Astrocyte (in vitro differentiated cells and primary cell): ENCODE results near the gene CYB5A. TPM values are rescaled to one million over a fixed set of nuclear protein-coding genes. Genes with fewer than 3 reads are reported as not detected.

Experiments used
- DNase-seq: peaks from one replicate; pipeline ENCODE4 v3.0.0-alpha.2; 2010; ENCODE audit warnings: low read depth
- FAIRE-seq: peaks from 2 replicates; lab custom pipeline; 2011; peaks lifted over from hg19 to GRCh38; lab: Jason Lieb, UNC
- H2AFZ ChIP-seq: 2 replicates; pipeline ENCODE4 v1.6.0; 2012; ENCODE audit warnings: low read depth, low read length, inconsistent platforms
- H3K27ac ChIP-seq: 2 replicates; pipeline ENCODE4 v1.5.1; 2011; ENCODE audit warnings: low read depth, low read length, inconsistent platforms
- H3K27me3 ChIP-seq: 2 replicates; pipeline ENCODE4 v1.6.0; 2011; ENCODE audit warnings: low read length, inconsistent platforms; ENCODE audit not compliant: insufficient read depth
- H3K36me3 ChIP-seq: 2 replicates; pipeline ENCODE4 v1.5.1; 2011; ENCODE audit warnings: low read length, inconsistent platforms; ENCODE audit not compliant: insufficient read depth
- H3K4me1 ChIP-seq: 2 replicates; pipeline ENCODE4 v1.5.1; 2011; ENCODE audit warnings: low read length, inconsistent platforms; ENCODE audit not compliant: insufficient read depth
- H3K4me2 ChIP-seq: 2 replicates; pipeline ENCODE4 v1.6.0; 2012; ENCODE audit warnings: low read length, inconsistent platforms
- H3K4me3 ChIP-seq: 2 replicates; pipeline ENCODE4 v1.5.1; 2011; ENCODE audit warnings: low read depth, mild to moderate bottlenecking, low read length, inconsistent platforms; ENCODE audit not compliant: insufficient read depth
- H3K79me2 ChIP-seq: 2 replicates; pipeline ENCODE4 v1.6.0; 2012; ENCODE audit warnings: mild to moderate bottlenecking, low read length, inconsistent platforms; ENCODE audit not compliant: insufficient read depth
- H3K9ac ChIP-seq: 2 replicates; pipeline ENCODE4 v1.6.0; 2012; ENCODE audit warnings: mild to moderate bottlenecking, low read length, inconsistent platforms
- H3K9me3 ChIP-seq: 2 replicates; pipeline ENCODE4 v1.5.1; 2012; ENCODE audit warnings: low read depth, mild to moderate bottlenecking, low read length, inconsistent platforms; ENCODE audit not compliant: insufficient read depth
- H4K20me1 ChIP-seq: 2 replicates; pipeline ENCODE4 v1.6.0; 2012; ENCODE audit warnings: low read length, inconsistent platforms; ENCODE audit not compliant: insufficient read depth
- H3K27ac Mint-ChIP-seq: one replicate; pipeline ENCODE4 v1.8.0; 2021; ENCODE audit warnings: mild to moderate bottlenecking, mixed read lengths; ENCODE audit not compliant: unreplicated experiment
- H3K27me3 Mint-ChIP-seq: one replicate; pipeline ENCODE4 v1.8.0; 2021; ENCODE audit warnings: low read depth, mixed read lengths; ENCODE audit not compliant: unreplicated experiment
- H3K36me3 Mint-ChIP-seq: one replicate; pipeline ENCODE4 v1.8.0; 2021; ENCODE audit warnings: low read depth, mixed read lengths; ENCODE audit not compliant: unreplicated experiment
- H3K4me1 Mint-ChIP-seq: one replicate; pipeline ENCODE4 v1.8.0; 2021; ENCODE audit warnings: low read depth, mixed read lengths; ENCODE audit not compliant: unreplicated experiment
- H3K4me3 Mint-ChIP-seq: one replicate; pipeline ENCODE4 v1.8.0; 2021; ENCODE audit warnings: mild to moderate bottlenecking, moderate library complexity, mixed read lengths; ENCODE audit not compliant: unreplicated experiment
- H3K9me3 Mint-ChIP-seq: one replicate; pipeline ENCODE4 v1.8.0; 2021; ENCODE audit warnings: mild to moderate bottlenecking, mixed read lengths; ENCODE audit not compliant: unreplicated experiment
- CTCF ChIP-seq: IDR thresholded peaks from 2 replicates; pipeline ENCODE4 v1.5.1; 2011; ENCODE audit warnings: low read depth, mild to moderate bottlenecking, inconsistent platforms, low read length, moderate library complexity; ENCODE audit not compliant: insufficient read depth
- EZH2 ChIP-seq: IDR thresholded peaks from 2 replicates; pipeline ENCODE4 v1.6.1; 2012; ENCODE audit warnings: mild to moderate bottlenecking, low read length, inconsistent platforms; ENCODE audit not compliant: insufficient read depth
- total RNA-seq: library from RNA; stranded (reverse); gene quantifications from 2 replicates; pipeline ENCODE4 v1.2.1, GENCODE V29; 2021

CYB5A gene
- total RNA-seq, 1 donor from 2014 or later, result 45.7 TPM

DNA sequence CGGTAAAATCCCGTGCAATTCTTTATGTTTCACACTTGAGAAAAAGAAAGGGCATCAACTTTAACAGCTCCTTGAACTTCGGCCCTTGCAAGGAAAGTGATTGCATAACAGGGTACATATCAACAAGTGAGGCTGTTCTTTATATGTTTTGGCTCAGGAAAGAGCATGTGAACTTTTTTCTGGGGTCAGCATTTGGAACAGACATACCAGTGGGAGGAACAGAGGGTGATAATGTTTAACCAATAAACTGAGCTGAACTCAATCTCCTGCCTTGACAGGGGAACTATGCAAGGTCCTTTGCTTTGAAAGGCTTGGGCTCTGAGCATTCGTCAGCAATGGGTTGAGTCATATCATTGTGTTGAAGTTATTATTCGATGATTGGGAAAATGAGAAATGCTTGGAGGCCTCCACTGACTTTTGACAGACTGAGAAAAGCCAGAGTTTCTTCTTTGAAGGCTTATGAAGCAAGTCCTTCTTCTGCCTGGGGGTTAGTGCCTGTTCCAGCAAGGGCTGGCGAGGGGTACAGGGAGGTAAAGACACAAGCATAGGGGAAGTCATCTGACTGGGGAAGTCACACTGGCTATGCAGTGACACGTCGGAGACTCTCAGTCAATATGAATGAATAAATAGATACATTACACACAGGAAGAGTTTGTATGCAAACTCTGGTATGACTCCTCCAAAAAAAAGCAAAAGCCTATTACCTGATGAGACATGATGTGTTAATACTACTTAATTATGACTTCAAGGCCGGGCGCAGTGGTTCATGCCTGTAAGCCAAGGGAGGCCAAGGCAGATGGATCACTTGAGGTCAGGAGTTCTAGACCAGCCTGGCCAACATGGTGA lies 57.2 kb downstream of the CYB5A start:
- Histone ChIP-seq H3K27me3 (no peaks in the 10 kb centered on the region), H3K4me2 (no peak overlapping the region), H3K9me3 (no peaks in the 10 kb centered on the region), H3K9ac (no peak overlapping the region), H3K36me3 (no peaks in the 10 kb centered on the region), H3K79me2 (no peaks in the 10 kb centered on the region), H4K20me1 (no peaks in the 10 kb centered on the region), H2AFZ (no peak overlapping the region), H3K4me1 (no peaks in the 10 kb centered on the region), H3K27ac (no peak overlapping the region), H3K4me3 (no peak overlapping the region)
- H3K4me1 Mint-ChIP-seq, result peaks cover 4% of the 10 kb centered on the region
- TF ChIP-seq CTCF (no peak), EZH2 (no peak)
- DNase-seq (peak; percentile 48), FAIRE-seq (no peak)
- peaks cover 11% of the 10 kb centered on the region for H3K27me3 Mint-ChIP-seq
- no peak overlapping the region for H3K27ac Mint-ChIP-seq
- H3K9me3 Mint-ChIP-seq, result no peaks in the 10 kb centered on the region
- H3K4me3 Mint-ChIP-seq, result no peak overlapping the region
- H3K36me3 Mint-ChIP-seq, result no peaks in the 10 kb centered on the region

DNA sequence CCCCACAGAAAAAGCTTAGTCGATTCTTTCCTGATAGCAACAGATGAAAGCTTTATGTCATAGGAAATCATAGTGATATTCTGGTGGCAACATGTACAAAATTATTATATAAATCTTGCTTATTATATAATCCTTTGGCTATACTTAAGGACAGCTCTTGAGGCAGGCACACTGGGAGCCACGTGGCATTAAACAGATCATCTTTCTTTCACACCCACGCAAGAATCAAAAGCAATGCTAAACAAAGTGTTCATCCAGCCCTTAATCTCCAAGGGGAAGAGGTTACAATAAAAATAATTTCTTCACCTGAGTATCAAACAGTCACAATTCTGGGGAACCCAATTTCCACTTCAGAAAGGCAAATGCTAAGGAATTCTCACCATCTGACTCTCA lies 57.8 kb downstream of the CYB5A start:
- Histone ChIP-seq H3K4me1 (no peaks in the 10 kb centered on the region), H3K4me2 (no peak overlapping the region), H2AFZ (no peak overlapping the region), H3K79me2 (no peaks in the 10 kb centered on the region), H3K27ac (no peak overlapping the region), H3K36me3 (no peaks in the 10 kb centered on the region), H3K9me3 (no peaks in the 10 kb centered on the region), H3K4me3 (no peak overlapping the region), H4K20me1 (no peaks in the 10 kb centered on the region), H3K27me3 (no peaks in the 10 kb centered on the region), H3K9ac (no peak overlapping the region)
- H3K27me3 Mint-ChIP-seq, result peaks cover 11% of the 10 kb centered on the region
- H3K4me3 Mint-ChIP-seq, result no peak overlapping the region
- TF ChIP-seq CTCF (no peak), EZH2 (no peak)
- H3K36me3 Mint-ChIP-seq, result no peaks in the 10 kb centered on the region
- no peak overlapping the region for H3K27ac Mint-ChIP-seq
- no peaks in the 10 kb centered on the region for H3K9me3 Mint-ChIP-seq
- H3K4me1 Mint-ChIP-seq, result peaks cover 4% of the 10 kb centered on the region
- no peak for DNase-seq
- no peak for FAIRE-seq
